NCI-H1105 (cell line): ENCODE data around the gene WNT10A.
"Not testable (repeated sequence)": the region's sequence is repeated elsewhere in the genome, so short reads cannot be mapped to it uniquely, and the experiment has no call there.

Experiments used
- DNase-seq: peaks from one replicate; lab custom pipeline; 2025; lab: John Stamatoyannopoulos, UW

Gene WNT10A

GRCh38 chr2:218880102-218880858, at the start of gene WNT10A:
Gene WNT10A (plus strand): TSS chr2:218880852. CDS start chr2:218880996, 144 bp downstream.
- DNase-seq = peak; percentile 65

DNA sequence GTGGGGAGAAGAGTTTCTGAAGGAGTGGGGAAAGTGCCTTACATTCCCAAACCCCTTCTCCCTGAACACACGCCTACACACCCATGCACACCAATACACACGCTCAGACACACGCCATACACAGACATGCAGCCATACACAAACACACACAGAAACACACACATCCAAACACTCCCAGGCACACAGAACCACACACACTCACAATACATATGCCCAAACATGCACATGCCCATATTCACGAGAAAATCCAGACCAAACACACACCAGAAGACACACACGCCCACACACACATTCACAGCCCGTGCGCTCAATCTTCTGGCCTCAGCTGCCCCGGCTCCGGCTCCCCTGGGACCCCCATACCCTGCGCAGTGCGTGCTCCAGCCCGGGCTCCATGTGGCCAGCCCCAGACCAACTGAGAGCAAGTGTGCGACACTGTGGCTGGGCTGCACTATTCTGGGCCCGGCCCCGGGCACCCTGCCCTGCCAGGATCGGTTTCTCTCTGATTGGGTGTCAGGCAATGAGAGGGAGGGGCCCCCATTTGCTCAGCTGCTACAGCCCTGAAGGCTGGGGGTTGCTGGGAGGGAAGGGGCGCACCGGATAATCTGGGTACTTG, 49.2 kb upstream of the WNT10A start, which contains the start of gene PRKAG3:
Gene PRKAG3 (minus strand): TSS at position 426 of the 613 bp plus-strand sequence.
- DNase-seq = no peak

- no peak for DNase-seq
These were observed 48.6 kb upstream of the WNT10A start for GRCh38 chr2:218832081-218832480.

- DNase-seq = no peak
These were observed 48.1 kb upstream of the WNT10A start for GRCh38 chr2:218832520-218832919.

DNA sequence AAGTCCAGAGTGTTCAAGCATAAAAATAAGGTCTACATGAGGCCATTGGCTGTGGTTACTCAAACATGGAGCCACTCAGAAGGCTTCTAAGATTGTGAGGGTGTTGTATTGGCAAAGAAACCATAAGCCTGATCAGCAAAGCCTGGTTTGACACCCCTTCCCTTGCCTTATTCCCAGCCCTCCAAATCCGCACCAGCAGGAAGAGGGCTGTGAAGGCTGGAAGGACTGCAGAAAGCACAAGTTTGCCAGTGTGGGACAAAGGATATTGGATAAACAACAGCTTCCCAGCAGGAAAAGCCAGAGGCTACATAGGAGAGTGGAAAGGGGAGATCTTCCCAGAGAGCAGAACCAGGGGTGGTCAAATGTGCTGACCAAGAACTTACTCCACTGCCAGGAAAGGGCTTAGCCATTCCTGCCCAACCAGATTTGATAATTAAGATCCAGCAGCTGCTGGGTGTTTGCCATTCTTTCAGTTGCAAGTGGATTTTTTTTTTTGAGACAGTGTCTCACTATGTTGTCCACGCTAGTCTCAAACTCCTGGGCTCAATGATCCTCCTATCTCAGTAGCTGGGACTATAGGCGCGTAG, 47.5 kb upstream of the WNT10A start:
- DNase-seq = no peak

DNA sequence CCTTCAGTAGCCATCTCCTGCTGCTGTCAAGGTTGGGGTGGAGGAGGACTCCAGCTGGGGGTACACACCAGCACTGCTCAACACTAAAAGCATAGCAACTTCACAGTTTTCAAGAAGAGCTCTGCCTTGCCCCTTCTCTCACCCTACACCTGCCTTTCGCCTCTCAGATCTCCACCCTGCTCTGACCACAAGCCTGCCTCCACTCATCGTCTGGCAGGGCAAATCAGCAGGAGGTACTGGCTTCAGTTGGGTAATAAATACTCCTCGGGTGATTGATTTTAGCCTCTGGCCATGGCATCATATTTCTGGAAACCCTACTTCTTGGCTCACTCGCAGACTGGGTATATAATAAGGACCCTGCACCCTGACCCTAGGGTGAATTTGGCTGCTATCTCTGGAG, 46.0 kb upstream of the WNT10A start:
- no peak for DNase-seq

DNA sequence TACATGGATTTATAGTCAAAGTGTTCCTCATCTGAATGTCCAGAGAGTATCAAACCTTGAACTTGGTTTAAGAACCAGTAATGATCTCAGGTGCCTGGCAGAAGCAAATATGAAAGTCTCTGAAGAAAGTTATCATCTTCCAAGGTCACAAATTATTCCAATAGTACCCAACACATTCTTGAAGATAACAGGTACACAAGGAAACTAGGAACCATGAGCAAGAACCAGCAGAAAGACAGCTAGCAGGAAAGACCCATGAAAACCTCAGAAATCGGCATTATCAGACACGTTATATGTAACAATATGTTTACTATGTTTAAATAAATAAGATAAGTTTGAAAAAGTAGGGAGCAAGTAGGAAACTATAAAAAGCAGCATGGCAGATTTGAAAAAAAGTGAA, 43.2 kb upstream of the WNT10A start:
- no peak for DNase-seq

DNA sequence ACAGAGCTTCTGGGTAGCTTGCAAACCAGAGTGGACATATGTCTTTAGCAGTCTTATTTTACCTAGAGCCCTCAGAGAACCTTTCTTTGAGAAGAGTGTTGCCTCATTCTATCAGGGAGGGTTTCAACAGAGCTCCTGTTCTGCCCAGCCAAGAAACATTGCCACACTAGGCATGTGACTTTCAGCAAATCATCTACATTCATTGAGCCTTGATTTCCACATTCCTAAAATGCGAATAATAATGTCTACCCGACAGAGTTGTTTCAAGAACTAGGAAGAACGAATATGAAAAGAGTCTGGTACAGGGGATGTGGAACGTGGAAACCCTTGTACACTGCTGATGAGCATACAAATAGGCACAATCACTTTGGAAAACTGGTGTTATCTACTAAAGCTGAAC, 41.2 kb upstream of the WNT10A start:
- no peak for DNase-seq

DNA sequence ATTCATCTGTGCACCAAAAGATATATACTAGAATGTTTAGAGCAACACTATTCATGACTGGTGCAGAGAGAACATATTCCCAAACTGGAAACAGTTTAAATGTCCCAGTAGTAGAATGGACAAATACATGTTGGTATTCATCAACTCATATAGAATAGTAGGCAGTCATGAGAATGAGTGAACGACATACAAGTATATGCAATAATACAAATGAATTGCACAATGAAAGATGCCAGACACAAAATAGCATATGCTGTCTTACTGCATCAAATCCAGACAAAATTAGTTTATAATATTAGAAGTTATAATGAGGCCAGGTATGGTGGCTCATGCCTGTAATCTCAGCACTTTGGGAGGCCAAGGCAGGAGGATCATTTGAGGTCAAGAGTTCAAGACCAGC, 40.8 kb upstream of the WNT10A start:
- DNase-seq = no peak

DNA sequence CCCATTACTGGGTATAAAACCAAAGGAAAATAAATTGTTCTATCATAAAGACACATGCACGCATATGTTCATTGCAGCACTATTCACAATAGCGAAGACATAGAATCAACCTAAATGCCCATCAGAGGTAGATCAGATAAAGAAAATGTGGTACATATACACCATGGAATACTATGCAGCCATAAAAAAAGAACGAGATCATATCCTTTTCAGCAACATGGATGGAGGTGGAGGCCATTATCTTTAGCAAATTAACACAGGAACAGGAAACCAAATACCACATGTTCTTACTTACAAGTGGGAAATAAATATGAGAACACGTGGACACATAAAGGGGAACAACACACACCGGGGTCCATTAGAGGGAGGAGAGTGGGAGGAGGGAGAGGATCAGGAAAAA, 36.3 kb upstream of the WNT10A start:
- DNase-seq = not testable (repeated sequence)

DNA sequence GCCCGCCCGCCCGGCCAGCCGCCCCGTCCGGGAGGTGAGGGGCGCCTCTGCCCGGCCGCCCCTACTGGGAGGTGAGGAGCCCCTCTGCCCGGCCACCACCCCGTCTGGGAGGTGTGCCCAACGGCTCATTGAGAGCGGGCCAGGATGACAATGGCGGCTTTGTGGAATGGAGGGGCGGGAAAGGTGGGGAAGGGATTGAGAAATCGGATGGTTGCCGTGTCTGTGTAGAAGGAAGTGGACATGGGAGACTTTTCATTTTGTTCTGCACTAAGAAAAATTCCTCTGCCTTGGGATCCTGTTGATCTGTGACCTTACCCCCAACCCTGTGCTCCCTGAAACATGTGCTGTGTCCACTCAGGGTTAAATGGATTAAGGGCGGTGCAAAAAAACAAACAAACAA, 33.7 kb upstream of the WNT10A start:
- not testable (repeated sequence) for DNase-seq

- no peak for DNase-seq
These were observed 30.9 kb upstream of the WNT10A start for GRCh38 chr2:218849721-218850120.

GRCh38 chr2:218850796-218851195, 29.9 kb upstream of the WNT10A start:
- DNase-seq = no peak

- no peak for DNase-seq
These were observed 29.4 kb upstream of the WNT10A start for GRCh38 chr2:218851286-218851685.

GRCh38 chr2:218852911-218853667, 27.6 kb upstream of the WNT10A start:
- peak; percentile 30 for DNase-seq

DNA sequence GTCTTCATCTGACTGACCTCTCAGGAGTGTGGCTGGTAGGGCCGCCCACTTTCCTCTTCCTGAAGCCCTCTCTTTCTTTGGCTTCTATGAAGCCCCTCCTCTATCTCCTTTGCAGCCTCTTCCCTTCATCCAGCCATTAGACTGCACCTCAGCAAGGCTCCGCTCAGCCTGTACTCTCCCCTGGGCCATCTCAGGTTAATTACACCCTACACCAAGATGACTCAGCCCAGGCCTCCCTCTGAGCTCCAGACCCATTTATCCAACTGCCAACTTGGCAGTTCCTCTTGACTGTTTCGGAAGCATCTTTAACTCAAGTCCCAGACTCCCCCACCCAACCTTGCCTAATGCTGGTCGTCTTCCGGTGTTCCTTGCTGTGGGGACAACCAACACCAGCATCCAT, 26.9 kb upstream of the WNT10A start:
- DNase-seq = no peak

GRCh38 chr2:218854860-218855259, 25.8 kb upstream of the WNT10A start:
- no peak for DNase-seq

DNA sequence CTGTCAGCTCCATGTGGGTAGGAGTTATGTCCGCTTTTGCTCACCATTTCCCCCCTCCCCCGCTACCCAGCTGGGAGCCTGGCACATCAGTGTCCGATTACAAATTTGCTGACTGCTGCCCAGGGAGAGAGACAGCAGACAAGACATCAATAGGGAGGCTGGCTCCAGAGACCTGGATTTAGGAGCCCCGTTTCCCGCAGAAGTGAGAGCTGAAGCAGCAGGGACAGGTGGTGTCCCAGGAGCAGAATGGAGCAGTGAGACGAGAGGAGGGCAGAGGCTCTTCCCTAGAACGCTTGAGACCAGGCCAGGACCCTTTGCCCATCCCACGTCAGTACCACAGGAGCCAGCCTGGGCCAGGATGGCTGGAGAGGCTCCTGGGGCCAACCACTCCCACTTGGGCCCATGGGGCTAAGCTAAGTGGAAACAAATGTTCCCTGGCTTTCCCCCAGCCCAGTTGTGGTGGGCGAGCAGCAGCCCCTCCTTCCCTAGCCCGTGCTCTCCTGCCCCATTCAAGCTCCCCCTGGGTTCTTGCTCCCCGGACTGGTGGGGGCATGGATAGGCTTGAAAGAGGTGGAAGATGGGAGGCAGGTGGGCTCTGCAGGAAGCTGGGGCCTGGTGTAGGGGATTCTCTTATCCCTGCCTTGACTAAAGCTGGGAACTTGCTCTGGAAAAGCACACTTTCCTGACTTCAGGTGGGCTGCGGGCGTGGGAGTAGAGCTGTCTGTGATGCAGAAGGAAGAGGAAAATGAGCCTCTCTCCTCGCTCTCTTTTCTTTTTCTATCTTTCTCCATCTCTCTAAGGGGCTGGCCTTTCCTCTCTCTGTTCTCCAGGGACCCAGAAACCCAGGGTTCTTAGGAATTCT, 25.1 kb upstream of the WNT10A start:
- no peak for DNase-seq

GRCh38 chr2:218856167-218856895, 24.3 kb upstream of the WNT10A start:
- no peak for DNase-seq

DNA sequence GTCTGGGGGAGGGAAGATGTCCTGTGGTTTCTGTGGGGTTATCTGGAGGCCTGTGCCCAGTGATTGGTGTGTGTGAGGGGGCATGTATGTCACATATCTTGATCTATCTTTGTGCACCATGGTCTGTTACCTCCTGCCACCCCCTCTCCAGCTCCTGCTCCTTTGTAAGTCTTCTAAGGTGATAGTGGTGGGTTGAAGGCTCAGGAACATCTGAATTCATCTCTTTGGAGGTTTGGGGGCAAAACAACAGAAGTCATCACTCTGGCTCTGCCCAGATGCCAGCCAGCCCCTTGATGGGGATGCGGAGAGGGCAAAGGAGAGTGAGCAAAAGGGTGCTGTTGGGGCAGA, 23.8 kb upstream of the WNT10A start:
- no peak for DNase-seq
